K562 treated with DMSO at 1 percent for 4 hours (cell line): Measurements from ENCODE around the gene SECISBP2L. TPM values are rescaled to one million over a fixed set of nuclear protein-coding genes. Genes with fewer than 3 reads are reported as not detected.

Experiments used
- total RNA-seq: library from RNA; unstranded; fragments of 300-600 nt; gene quantifications from 2 replicates; pipeline ENCODE4 v1.2.3, GENCODE V29; 2022; ENCODE audit not compliant: insufficient read depth

The SECISBP2L gene
- total RNA-seq = 6.3 and 6.6 TPM in 2 replicates

DNA sequence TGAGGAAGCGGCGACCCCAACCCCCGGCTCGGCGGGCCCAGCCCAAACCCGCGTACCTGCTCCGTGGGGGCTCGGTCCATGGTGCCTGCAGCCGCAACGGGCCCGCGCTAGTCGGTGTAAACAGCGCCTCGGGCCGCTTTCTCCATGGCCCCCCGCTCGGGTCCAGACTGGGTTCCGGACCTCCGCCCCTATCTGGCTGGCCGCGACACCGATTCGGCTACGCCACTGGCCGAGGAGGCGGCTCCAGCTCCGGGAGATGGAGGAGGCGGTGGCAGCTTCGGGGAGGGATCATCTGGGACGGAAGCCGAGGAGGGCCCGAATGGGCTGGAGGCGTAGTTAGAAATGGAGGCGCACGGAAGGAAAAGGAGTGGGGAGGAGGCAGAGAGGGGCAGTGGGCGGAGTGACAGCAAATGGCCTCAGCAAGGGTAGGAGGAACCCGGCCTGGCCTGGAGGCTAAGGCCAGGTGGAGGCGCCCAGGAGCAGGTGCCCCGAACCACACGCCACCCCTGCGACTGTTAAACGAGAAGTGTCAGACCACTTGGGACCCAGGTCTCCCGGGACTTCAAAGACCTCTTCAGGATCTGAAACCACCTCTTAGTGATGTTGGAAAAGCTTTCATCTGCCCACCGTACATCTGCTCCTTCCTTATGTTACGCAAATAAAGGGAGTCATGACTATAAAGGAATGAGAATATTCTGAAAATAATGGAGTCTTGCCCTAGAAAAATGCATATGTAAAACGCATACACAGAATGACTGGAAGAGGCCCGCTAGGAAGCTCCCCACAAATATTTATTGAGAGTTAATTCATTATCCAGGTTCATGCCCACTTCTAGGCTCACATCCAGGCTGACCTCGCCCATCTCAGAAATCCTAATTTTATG is at the start of gene SECISBP2L:
SECISBP2L (minus strand) TSS at position 227 of the 883 bp plus-strand sequence; CDS start at position 80, 147 bp downstream.

GRCh38 chr15:48963524-48964113 is 82.6 kb downstream of the SECISBP2L start, which contains the start of gene SHC4:
Gene SHC4, minus strand, starts transcription at chr15:48963919. Its CDS starts 904 bp downstream, at chr15:48963015.

Other genes starting within 250 kb of the SECISBP2L start
- 10.1 and 25.1 TPM in 2 replicates for gene CEP152, start 235.4 kb downstream of the SECISBP2L start, total RNA-seq
- gene EID1, start 168.3 kb downstream of the SECISBP2L start, total RNA-seq = 66.5 and 68.8 TPM in 2 replicates
- gene SHC4, start 82.5 kb downstream of the SECISBP2L start, total RNA-seq = 1.3 TPM in 1 of 2 replicates, not detected in the other
- gene COPS2, start 109.2 kb upstream of the SECISBP2L start, total RNA-seq = 40.2 and 52.4 TPM in 2 replicates
- 22.4 and 22.8 TPM in 2 replicates for gene GALK2, start 123.8 kb upstream of the SECISBP2L start, total RNA-seq